Mammary epithelial cell (primary cell): ENCODE measurements around the gene PAX3.

Experiments
- EZH2 ChIP-seq: IDR thresholded peaks from 2 replicates; pipeline ENCODE4 v1.6.1; 2012; ENCODE audit warnings: low read length, inconsistent platforms, borderline replicate concordance
- TF ChIP-seq, protein P1 (sequence below), 2 donors: IDR thresholded peaks in 1 of 2; conservative IDR thresholded peaks in 1 of 2; 2 replicates each; pipeline ENCODE4 v1.5.1; 2011 to 2012; ENCODE audit warnings: inconsistent platforms in 2 of 2, low read length in 2 of 2, mild to moderate bottlenecking in 2 of 2, control low read depth in 1 of 2, low read depth in 1 of 2; ENCODE audit not compliant: insufficient read depth in 1 of 2; ENCODE audit errors: extremely low read depth in 1 of 2

GRCh38 chr2:222179592-222179991 is 119.2 kb downstream of the PAX3 start:
- TF ChIP-seq, protein P1, sequence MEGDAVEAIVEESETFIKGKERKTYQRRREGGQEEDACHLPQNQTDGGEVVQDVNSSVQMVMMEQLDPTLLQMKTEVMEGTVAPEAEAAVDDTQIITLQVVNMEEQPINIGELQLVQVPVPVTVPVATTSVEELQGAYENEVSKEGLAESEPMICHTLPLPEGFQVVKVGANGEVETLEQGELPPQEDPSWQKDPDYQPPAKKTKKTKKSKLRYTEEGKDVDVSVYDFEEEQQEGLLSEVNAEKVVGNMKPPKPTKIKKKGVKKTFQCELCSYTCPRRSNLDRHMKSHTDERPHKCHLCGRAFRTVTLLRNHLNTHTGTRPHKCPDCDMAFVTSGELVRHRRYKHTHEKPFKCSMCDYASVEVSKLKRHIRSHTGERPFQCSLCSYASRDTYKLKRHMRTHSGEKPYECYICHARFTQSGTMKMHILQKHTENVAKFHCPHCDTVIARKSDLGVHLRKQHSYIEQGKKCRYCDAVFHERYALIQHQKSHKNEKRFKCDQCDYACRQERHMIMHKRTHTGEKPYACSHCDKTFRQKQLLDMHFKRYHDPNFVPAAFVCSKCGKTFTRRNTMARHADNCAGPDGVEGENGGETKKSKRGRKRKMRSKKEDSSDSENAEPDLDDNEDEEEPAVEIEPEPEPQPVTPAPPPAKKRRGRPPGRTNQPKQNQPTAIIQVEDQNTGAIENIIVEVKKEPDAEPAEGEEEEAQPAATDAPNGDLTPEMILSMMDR (conservative IDR thresholded peaks at IDR 0.05 in 1 of 2, IDR thresholded peaks at IDR 0.05 in 1 of 2; ENCODE audit: extremely low read depth in 1 of 2, insufficient read depth in 1 of 2, low read depth in 1 of 2, low read length in 2 of 2) = no peak
- no peak for TF ChIP-seq EZH2
